Naive thymus-derived CD4-positive, alpha-beta T cell (primary cell): ENCODE measurements around the gene CCDC154. TPM values are rescaled to one million over a fixed set of nuclear protein-coding genes. Genes with fewer than 3 reads are reported as not detected.
A peak's percentile ranks its signal among the peaks of the same experiment; 100 is the strongest.

Experiments
- ATAC-seq: fragments of 150-1000 bp; cut with Tn5 transposase; 2 replicates; pipeline ENCODE4 v1.10.0; 2021; ENCODE audit warnings: mild to moderate bottlenecking, moderate library complexity
- CTCF ChIA-PET: fragments of 350-600 bp; sonication (Branson Sonifier 250); formaldehyde crosslinking; loops from one replicate; lab custom pipeline; 2021; ENCODE audit warnings: antibody characterized with exemption; lab: Charles Lee
- POLR2A ChIA-PET: fragments of 350-600 bp; sonication (Branson Sonifier 250); formaldehyde crosslinking; loops from one replicate; lab custom pipeline; 2021; ENCODE audit warnings: antibody characterized with exemption, inconsistent platforms; lab: Charles Lee
- DNase-seq, 9 donors: peaks; one replicate each; pipeline versions ENCODE4 v3.0.0 to v3.0.0-alpha.2; 2020 to 2022; ENCODE audit warnings: mixed read lengths in 1 of 9
- H3K27ac ChIP-seq: one replicate; pipeline ENCODE4 v1.7.0; 2013; ENCODE audit warnings: mild to moderate bottlenecking, low read depth, low read length, moderate library complexity
- H3K27me3 ChIP-seq, 2 donors: one replicate each; pipeline ENCODE4 v1.7.0; 2013; ENCODE audit warnings: low read length in 2 of 2, mild to moderate bottlenecking in 2 of 2, moderate library complexity in 2 of 2; ENCODE audit not compliant: control insufficient read depth in 2 of 2, insufficient read depth in 2 of 2
- H3K36me3 ChIP-seq, 3 experiments: 1 replicate in 2 of 3; 2 replicates in 1 of 3; pipeline ENCODE4 v1.7.0; 2013; ENCODE audit warnings: low read length in 3 of 3, mild to moderate bottlenecking in 3 of 3, moderate library complexity in 1 of 3; ENCODE audit not compliant: insufficient read depth in 3 of 3, control insufficient read depth in 2 of 3
- H3K4me1 ChIP-seq, 2 donors: one replicate each; pipeline ENCODE4 v1.7.0; 2013; ENCODE audit warnings: low read length in 2 of 2, mild to moderate bottlenecking in 2 of 2, moderate library complexity in 1 of 2; ENCODE audit not compliant: control insufficient read depth in 2 of 2, insufficient read depth in 2 of 2
- H3K4me3 ChIP-seq: 2 replicates; pipeline ENCODE4 v1.7.0; 2013; ENCODE audit warnings: mild to moderate bottlenecking, low read length
- H3K9me3 ChIP-seq, 3 experiments: 1 replicate in 2 of 3; 2 replicates in 1 of 3; pipeline ENCODE4 v1.7.0; 2013; ENCODE audit warnings: low read length in 3 of 3; ENCODE audit not compliant: control insufficient read depth in 2 of 3
- H3K27ac Mint-ChIP-seq, 9 donors: one replicate each; pipeline ENCODE4 v1.8.0; 2020 to 2022; ENCODE audit warnings: mixed read lengths in 9 of 9, mild to moderate bottlenecking in 8 of 9, moderate library complexity in 5 of 9, inconsistent platforms in 2 of 9
- H3K27me3 Mint-ChIP-seq, 5 donors: one replicate each; pipeline ENCODE4 v1.8.0; 2021 to 2022; ENCODE audit warnings: mixed read lengths in 5 of 5, mild to moderate bottlenecking in 1 of 5
- H3K36me3 Mint-ChIP-seq, 5 donors: one replicate each; pipeline ENCODE4 v1.8.0; 2020 to 2022; ENCODE audit warnings: mixed read lengths in 5 of 5, mild to moderate bottlenecking in 3 of 5, inconsistent platforms in 1 of 5
- H3K4me1 Mint-ChIP-seq, 7 donors: one replicate each; pipeline ENCODE4 v1.8.0; 2020 to 2022; ENCODE audit warnings: mixed read lengths in 7 of 7, mild to moderate bottlenecking in 3 of 7, inconsistent platforms in 1 of 7
- H3K4me3 Mint-ChIP-seq, 10 donors: one replicate each; pipeline ENCODE4 v1.8.0; 2020 to 2022; ENCODE audit warnings: mild to moderate bottlenecking in 10 of 10, mixed read lengths in 10 of 10, moderate library complexity in 6 of 10, inconsistent platforms in 2 of 10
- H3K9me3 Mint-ChIP-seq, 11 donors: one replicate each; pipeline ENCODE4 v1.8.0; 2020 to 2022; ENCODE audit warnings: mixed read lengths in 11 of 11, mild to moderate bottlenecking in 4 of 11, inconsistent platforms in 1 of 11, moderate library complexity in 1 of 11
- intact Hi-C, 2 donors: fragments of 100-400 bp; cut with micrococcal nuclease; formaldehyde crosslinking; loops; one replicate each; pipeline ENCODE4 v1.15.1; 2023
- polyA plus RNA-seq, 2 donors: library from polyadenylated mRNA; unstranded; fragments of 300-500 nt; fragmentation: Illumina TruSeq; gene quantifications; one replicate each; pipeline ENCODE4 v1.2.3, GENCODE V29; 2021
- total RNA-seq, 6 experiments: library from RNA in 5 of 6; stranded (reverse) in 5 of 6; gene quantifications; 1 replicate in 5 of 6; 2 replicates in 1 of 6; pipeline ENCODE4 v1.2.3 and lab custom pipeline; 2021 to 2026

CCDC154 gene
- total and polyA plus RNA-seq, 7 experiments from 2014 or later = 3.6 to 19.1 (median 8.9) TPM; not detected in 2

GRCh38 chr16:1489077-1489476 lies 44.7 kb upstream of the CCDC154 start:
- intact Hi-C loops = no loop called here
- peaks cover 0 to 1% (median 0%) of the 10 kb centered on the region in 5 donors for H3K36me3 Mint-ChIP-seq
- ChIA-PET POLR2A (no interaction called here), CTCF (interaction anchor here (0.6 to 0.9 kb wide), 2 partner anchors 94 to 126 kb away, joined by 3 read pairs; no protein-coding TSS in a partner anchor)
- H3K36me3 ChIP-seq = peaks cover 0 to 6% (median 0%) of the 10 kb centered on the region in 3 experiments
- no peaks in the 10 kb centered on the region for H3K9me3 ChIP-seq
- H3K27ac Mint-ChIP-seq = no peak overlapping the region
- peaks cover 0 to 1% (median 0%) of the 10 kb centered on the region in 11 donors for H3K9me3 Mint-ChIP-seq
- H3K27me3 Mint-ChIP-seq = no peaks in the 10 kb centered on the region
- H3K4me1 ChIP-seq = peaks cover 10 to 13% of the 10 kb centered on the region in 2 donors
- ATAC-seq (no peak), DNase-seq (no peak)
- peaks cover 9 to 18% (median 12%) of the 10 kb centered on the region in 7 donors for H3K4me1 Mint-ChIP-seq
- no peak overlapping the region for H3K4me3 Mint-ChIP-seq
- H3K27me3 ChIP-seq = no peaks in the 10 kb centered on the region
- no peak overlapping the region for H3K4me3 ChIP-seq
- no peak overlapping the region for H3K27ac ChIP-seq

DNA sequence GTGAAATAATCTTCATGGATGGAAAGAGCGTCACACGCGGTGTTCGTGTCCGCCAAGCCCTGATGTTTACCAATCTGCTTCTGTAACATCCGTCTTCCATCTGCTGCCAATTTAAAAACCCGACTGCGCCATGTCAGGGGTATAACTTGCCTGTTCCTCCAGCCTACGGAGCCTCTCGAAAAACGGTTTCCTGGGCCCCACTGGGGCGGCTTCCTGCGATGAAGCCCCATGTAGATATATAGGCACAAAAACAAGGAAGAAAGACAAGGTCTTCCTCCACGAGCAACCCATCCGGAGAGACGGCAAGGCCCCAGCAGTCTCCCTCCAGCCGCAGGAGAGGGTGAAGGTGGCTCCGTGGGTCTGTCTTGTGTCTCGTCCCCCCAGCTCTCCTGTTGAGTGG lies 44.3 kb upstream of the CCDC154 start, which contains the start of gene PTX4:
TSS of gene PTX4 (minus strand) at position 326 of the 400 bp plus-strand sequence. CDS start at position 291, 35 bp downstream.
- Mint-ChIP-seq H3K27ac (peak within 1 kb of the TSS in 1 of 9 donors; percentile 43), H3K4me3 (no peak within 1 kb of the TSS), H3K4me1 (peaks cover 8 to 15% (median 10%) of the 10 kb centered on the region in 7 donors), H3K27me3 (no peaks in the 10 kb centered on the region), H3K36me3 (peaks cover 0 to 1% (median 0%) of the 10 kb centered on the region in 5 donors), H3K9me3 (peaks cover 0 to 1% (median 0%) of the 10 kb centered on the region in 11 donors)
- intact Hi-C loops = no loop called here
- ChIA-PET CTCF (interaction anchor here (0.6 to 0.7 kb wide), 2 partner anchors 126 to 364 kb away, joined by 3 read pairs; no protein-coding TSS in a partner anchor), POLR2A (no interaction called here)
- no peak within 1 kb of the TSS for H3K4me3 ChIP-seq
- no peaks in the 10 kb centered on the region for H3K27me3 ChIP-seq
- ATAC-seq = no peak
- H3K27ac ChIP-seq = no peak within 1 kb of the TSS
- peaks cover 0 to 4% (median 0%) of the 10 kb centered on the region in 3 experiments for H3K36me3 ChIP-seq
- no peak for DNase-seq
- H3K4me1 ChIP-seq = peaks cover 7 to 11% of the 10 kb centered on the region in 2 donors
- H3K9me3 ChIP-seq = no peaks in the 10 kb centered on the region

- Histone ChIP-seq H3K9me3 (no peaks in the 10 kb centered on the region), H3K4me1 (peaks cover 7 to 11% of the 10 kb centered on the region in 2 donors), H3K27me3 (no peaks in the 10 kb centered on the region), H3K4me3 (no peak overlapping the region), H3K36me3 (no peaks in the 10 kb centered on the region), H3K27ac (no peak overlapping the region)
- H3K4me1 Mint-ChIP-seq = peaks cover 8 to 17% (median 10%) of the 10 kb centered on the region in 7 donors
- no peaks in the 10 kb centered on the region for H3K27me3 Mint-ChIP-seq
- CTCF ChIA-PET = interaction anchor here (0.6 to 0.7 kb wide), 2 partner anchors 125 to 364 kb away, joined by 3 read pairs; no protein-coding TSS in a partner anchor
- H3K9me3 Mint-ChIP-seq = peaks cover 0 to 1% (median 0%) of the 10 kb centered on the region in 11 donors
- POLR2A ChIA-PET = interaction anchor here (1.2 kb wide), 1 partner anchor 50 kb away, joined by 4 read pairs; no protein-coding TSS in a partner anchor
- intact Hi-C loops = no loop called here
- DNase-seq = no peak
- peak overlapping the region in 1 of 9 donors; percentile 43 for H3K27ac Mint-ChIP-seq
- peaks cover 0 to 1% (median 0%) of the 10 kb centered on the region in 5 donors for H3K36me3 Mint-ChIP-seq
- no peak for ATAC-seq
- no peak overlapping the region for H3K4me3 Mint-ChIP-seq
Observed at GRCh38 chr16:1488054-1488601, 43.8 kb upstream of the CCDC154 start.

DNA sequence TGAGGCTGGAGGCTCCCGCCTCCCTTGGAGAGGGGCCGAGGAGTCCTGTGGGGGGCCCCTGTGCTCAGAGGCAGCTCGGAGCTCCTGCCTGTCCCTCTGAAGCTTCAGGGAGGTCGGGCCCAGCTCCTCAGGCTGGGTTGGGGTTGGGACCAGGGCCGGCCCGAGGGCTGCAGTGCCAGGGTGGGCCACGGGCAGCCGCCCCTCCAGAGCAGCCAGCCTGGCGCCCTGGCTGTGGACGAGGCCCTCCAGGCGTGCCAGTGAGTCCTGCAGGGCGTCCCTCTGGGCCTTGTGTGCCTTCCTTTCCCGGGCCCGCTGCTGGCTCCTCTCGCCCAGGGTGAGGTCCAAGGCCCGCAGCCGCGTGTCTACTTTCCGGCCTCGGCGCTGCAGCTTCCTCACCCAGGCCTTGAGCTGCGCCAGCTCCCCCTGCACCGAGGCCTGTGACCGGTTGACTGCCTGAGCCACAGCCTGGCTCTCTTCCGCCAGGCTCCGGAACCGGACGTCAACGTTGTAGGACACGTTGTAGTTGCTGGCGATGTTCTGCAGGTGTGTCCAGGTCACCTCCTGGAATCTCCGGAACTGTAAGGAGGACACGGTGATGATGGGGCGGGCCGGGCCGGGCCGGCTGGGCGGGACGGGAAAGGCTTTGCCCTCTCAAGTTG lies 43.2 kb upstream of the CCDC154 start:
- no peak overlapping the region for H3K4me3 Mint-ChIP-seq
- no peak for DNase-seq
- peaks cover 2 to 12% (median 5%) of the 10 kb centered on the region in 7 donors for H3K4me1 Mint-ChIP-seq
- Histone ChIP-seq H3K4me3 (no peak overlapping the region), H3K36me3 (no peaks in the 10 kb centered on the region), H3K27ac (no peak overlapping the region), H3K4me1 (peaks cover 2 to 6% of the 10 kb centered on the region in 2 donors), H3K27me3 (no peaks in the 10 kb centered on the region), H3K9me3 (no peaks in the 10 kb centered on the region)
- H3K36me3 Mint-ChIP-seq = no peaks in the 10 kb centered on the region
- H3K9me3 Mint-ChIP-seq = no peaks in the 10 kb centered on the region
- H3K27ac Mint-ChIP-seq = no peak overlapping the region
- intact Hi-C loops = no loop called here
- ChIA-PET POLR2A (interaction anchor here (1.2 kb wide), 1 partner anchor 50 kb away, joined by 4 read pairs; no protein-coding TSS in a partner anchor), CTCF (no interaction called here)
- no peaks in the 10 kb centered on the region for H3K27me3 Mint-ChIP-seq
- no peak for ATAC-seq

DNA sequence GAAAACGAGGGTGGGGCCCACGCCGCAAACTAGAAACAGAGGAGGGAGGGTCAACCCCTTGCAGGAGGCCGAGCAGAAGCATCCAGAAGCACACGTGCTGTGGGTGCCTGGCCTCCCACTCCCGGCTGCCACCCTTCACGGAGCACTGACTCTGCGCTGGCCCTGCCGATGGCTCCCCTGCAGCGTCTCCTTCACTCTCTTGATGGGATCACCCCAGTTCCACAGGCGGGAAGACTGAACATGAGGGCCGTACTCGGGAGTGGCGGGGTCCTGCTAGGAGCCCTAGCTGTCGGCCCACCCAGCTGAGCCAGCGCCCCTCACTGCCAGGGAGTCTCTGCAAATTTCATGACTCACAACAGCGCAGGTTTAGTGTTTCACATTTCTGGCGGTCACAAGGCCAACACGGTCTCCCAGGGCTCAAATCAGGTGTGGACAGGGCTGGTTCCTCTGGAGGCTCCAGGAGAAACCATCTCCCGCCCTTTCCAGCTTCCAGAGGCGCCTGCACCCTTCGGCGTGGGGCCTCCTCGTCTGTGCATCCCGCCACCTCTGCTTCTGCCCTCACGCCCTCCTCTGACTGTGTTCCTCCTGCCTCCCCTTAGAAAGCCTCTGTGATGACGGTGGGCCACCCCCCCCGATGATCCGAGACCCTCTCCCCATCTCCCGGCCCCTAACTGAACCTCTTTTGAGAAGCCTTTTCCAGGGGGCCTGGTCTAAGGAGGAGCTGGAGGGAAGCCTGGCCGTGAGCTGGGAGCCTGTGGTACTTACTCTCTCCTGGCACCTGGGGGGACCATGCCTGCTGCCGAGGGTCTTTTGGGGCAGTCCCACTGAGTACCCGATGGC lies 42.4 kb upstream of the CCDC154 start:
- CTCF ChIA-PET = no interaction called here
- no peak for ATAC-seq

GRCh38 chr16:1485847-1486496 lies 41.6 kb upstream of the CCDC154 start:
- no peaks in the 10 kb centered on the region for H3K36me3 Mint-ChIP-seq
- ChIA-PET CTCF (no interaction called here), POLR2A (no interaction called here)
- H3K4me3 Mint-ChIP-seq = no peak overlapping the region
- DNase-seq (no peak), ATAC-seq (no peak)
- H3K4me1 Mint-ChIP-seq = peaks cover 0 to 7% (median 0%) of the 10 kb centered on the region in 7 donors
- Histone ChIP-seq H3K36me3 (no peaks in the 10 kb centered on the region), H3K9me3 (no peaks in the 10 kb centered on the region), H3K4me3 (no peak overlapping the region), H3K4me1 (no peaks in the 10 kb centered on the region), H3K27me3 (no peaks in the 10 kb centered on the region), H3K27ac (no peak overlapping the region)
- H3K27ac Mint-ChIP-seq = no peak overlapping the region
- H3K9me3 Mint-ChIP-seq = no peaks in the 10 kb centered on the region
- peaks cover 0 to 3% (median 0%) of the 10 kb centered on the region in 5 donors for H3K27me3 Mint-ChIP-seq
- intact Hi-C loops = no loop called here

More for the DNA sequence above, 42.4 kb upstream of the CCDC154 start:
- no peak for DNase-seq
- Mint-ChIP-seq H3K27ac (no peak overlapping the region), H3K4me1 (peaks cover 0 to 7% (median 0%) of the 10 kb centered on the region in 7 donors), H3K4me3 (no peak overlapping the region), H3K36me3 (no peaks in the 10 kb centered on the region), H3K9me3 (no peaks in the 10 kb centered on the region), H3K27me3 (no peaks in the 10 kb centered on the region)
- no peaks in the 10 kb centered on the region for H3K27me3 ChIP-seq
- no peaks in the 10 kb centered on the region for H3K9me3 ChIP-seq
- intact Hi-C loops = no loop called here
- no peaks in the 10 kb centered on the region for H3K36me3 ChIP-seq
- no peaks in the 10 kb centered on the region for H3K4me1 ChIP-seq
- POLR2A ChIA-PET = interaction anchor here (0.6 to 1.2 kb wide), 2 partner anchors 51 to 81 kb away, joined by 4 to 5 read pairs; no protein-coding TSS in a partner anchor
- no peak overlapping the region for H3K4me3 ChIP-seq
- H3K27ac ChIP-seq = no peak overlapping the region
